ENCODE data around the gene EIF2AK2. TPM values are rescaled to one million over a fixed set of nuclear protein-coding genes. Genes with fewer than 3 reads are reported as not detected.
"Not testable (repeated sequence)": the region's sequence is repeated elsewhere in the genome, so short reads cannot be mapped to it uniquely, and the experiment has no call there.

EIF2AK2 gene
- total and polyA plus RNA-seq, 4 donors, result 30.5 to 62.6 (median 33.7) TPM

- H3K36me3 ChIP-seq (ENCODE audit: control insufficient read depth, insufficient read depth, low read length), result not testable (repeated sequence)
- WGBS (ENCODE audit: insufficient coverage), result 77% methylated on average over 9 of the region's 20 CpGs
These were observed 39.1 kb upstream of the EIF2AK2 start for GRCh38 chr2:37195862-37196319.

GRCh38 chr2:37192551-37192950 is 35.8 kb upstream of the EIF2AK2 start:
- Histone ChIP-seq H3K27ac (ENCODE audit: low read depth, low read length) (no peak overlapping the region), H3K36me3 (ENCODE audit: control insufficient read depth, insufficient read depth, low read length) (no peaks in the 10 kb centered on the region), H3K27me3 (ENCODE audit: control insufficient read depth, insufficient read depth, low read length) (no peaks in the 10 kb centered on the region), H3K4me3 (ENCODE audit: low read depth, low read length) (no peak overlapping the region), H3K4me1 (ENCODE audit: control insufficient read depth, insufficient read depth, low read length) (peaks cover 14% of the 10 kb centered on the region), H3K9me3 (ENCODE audit: control insufficient read depth, insufficient read depth, low read length) (no peaks in the 10 kb centered on the region)
- DNase-seq (ENCODE audit: low read depth in 4 of 6, low spot score in 6 of 6), result no peak
- no CpG with 5 or more reads among the region's 1 CpG for WGBS (ENCODE audit: insufficient coverage)

More at GRCh38 chr2:37195862-37196319, 39.1 kb upstream of the EIF2AK2 start:
- DNase-seq (ENCODE audit: low read depth in 4 of 6, low spot score in 6 of 6); H3K27me3 ChIP-seq (ENCODE audit: control insufficient read depth, insufficient read depth, low read length); H3K9me3 ChIP-seq (ENCODE audit: control insufficient read depth, insufficient read depth, low read length): not testable (repeated sequence)
- peak overlapping the region; percentile 83 for H3K27ac ChIP-seq (ENCODE audit: low read depth, low read length)
- peaks cover 19% of the 10 kb centered on the region for H3K4me1 ChIP-seq (ENCODE audit: control insufficient read depth, insufficient read depth, low read length)
- H3K4me3 ChIP-seq (ENCODE audit: low read depth, low read length), result peak overlapping the region; percentile 80

GRCh38 chr2:37191747-37192146 is 35.0 kb upstream of the EIF2AK2 start:
- no peak for DNase-seq (ENCODE audit: low read depth in 4 of 6, low spot score in 6 of 6)
- Histone ChIP-seq H3K9me3 (ENCODE audit: control insufficient read depth, insufficient read depth, low read length) (no peaks in the 10 kb centered on the region), H3K4me3 (ENCODE audit: low read depth, low read length) (no peak overlapping the region), H3K27me3 (ENCODE audit: control insufficient read depth, insufficient read depth, low read length) (no peaks in the 10 kb centered on the region), H3K36me3 (ENCODE audit: control insufficient read depth, insufficient read depth, low read length) (no peaks in the 10 kb centered on the region), H3K27ac (ENCODE audit: low read depth, low read length) (no peak overlapping the region), H3K4me1 (ENCODE audit: control insufficient read depth, insufficient read depth, low read length) (peaks cover 6% of the 10 kb centered on the region)
- WGBS (ENCODE audit: insufficient coverage), result 79% methylated on average over 5 of the region's 6 CpGs

GRCh38 chr2:37191253-37191652 is 34.5 kb upstream of the EIF2AK2 start:
- 61% methylated on average over 4 of the region's 4 CpGs for WGBS (ENCODE audit: insufficient coverage)
- Histone ChIP-seq H3K9me3 (ENCODE audit: control insufficient read depth, insufficient read depth, low read length) (no peaks in the 10 kb centered on the region), H3K27me3 (ENCODE audit: control insufficient read depth, insufficient read depth, low read length) (no peaks in the 10 kb centered on the region), H3K4me3 (ENCODE audit: low read depth, low read length) (no peak overlapping the region), H3K4me1 (ENCODE audit: control insufficient read depth, insufficient read depth, low read length) (peaks cover 5% of the 10 kb centered on the region), H3K36me3 (ENCODE audit: control insufficient read depth, insufficient read depth, low read length) (no peaks in the 10 kb centered on the region), H3K27ac (ENCODE audit: low read depth, low read length) (no peak overlapping the region)
- no peak for DNase-seq (ENCODE audit: low read depth in 4 of 6, low spot score in 6 of 6)

- no peaks in the 10 kb centered on the region for H3K36me3 ChIP-seq (ENCODE audit: control insufficient read depth, insufficient read depth, low read length)
- H3K27ac ChIP-seq (ENCODE audit: low read depth, low read length), result no peak overlapping the region
- H3K4me1 ChIP-seq (ENCODE audit: control insufficient read depth, insufficient read depth, low read length), result no peaks in the 10 kb centered on the region
- H3K4me3 ChIP-seq (ENCODE audit: low read depth, low read length), result no peak overlapping the region
- no peaks in the 10 kb centered on the region for H3K9me3 ChIP-seq (ENCODE audit: control insufficient read depth, insufficient read depth, low read length)
- H3K27me3 ChIP-seq (ENCODE audit: control insufficient read depth, insufficient read depth, low read length), result no peaks in the 10 kb centered on the region
- no peak for DNase-seq (ENCODE audit: low read depth in 4 of 6, low spot score in 6 of 6)
- WGBS (ENCODE audit: insufficient coverage), result 93% methylated on average over 3 of the region's 4 CpGs
These were observed 33.5 kb upstream of the EIF2AK2 start for GRCh38 chr2:37190290-37190689.

GRCh38 chr2:37189452-37190153 is 32.8 kb upstream of the EIF2AK2 start:
- H3K27ac ChIP-seq (ENCODE audit: low read depth, low read length), result no peak overlapping the region
- H3K9me3 ChIP-seq (ENCODE audit: control insufficient read depth, insufficient read depth, low read length), result no peaks in the 10 kb centered on the region
- H3K27me3 ChIP-seq (ENCODE audit: control insufficient read depth, insufficient read depth, low read length), result no peaks in the 10 kb centered on the region
- no peak for DNase-seq (ENCODE audit: low read depth in 4 of 6, low spot score in 6 of 6)
- H3K4me3 ChIP-seq (ENCODE audit: low read depth, low read length), result no peak overlapping the region
- no peaks in the 10 kb centered on the region for H3K4me1 ChIP-seq (ENCODE audit: control insufficient read depth, insufficient read depth, low read length)
- no peaks in the 10 kb centered on the region for H3K36me3 ChIP-seq (ENCODE audit: control insufficient read depth, insufficient read depth, low read length)
- 90% methylated on average over 4 of the region's 6 CpGs for WGBS (ENCODE audit: insufficient coverage)

- Histone ChIP-seq H3K4me1 (ENCODE audit: control insufficient read depth, insufficient read depth, low read length) (no peaks in the 10 kb centered on the region), H3K27me3 (ENCODE audit: control insufficient read depth, insufficient read depth, low read length) (no peaks in the 10 kb centered on the region), H3K27ac (ENCODE audit: low read depth, low read length) (no peak within 1 kb of the TSS), H3K4me3 (ENCODE audit: low read depth, low read length) (no peak within 1 kb of the TSS), H3K36me3 (ENCODE audit: control insufficient read depth, insufficient read depth, low read length) (no peaks in the 10 kb centered on the region), H3K9me3 (ENCODE audit: control insufficient read depth, insufficient read depth, low read length) (no peaks in the 10 kb centered on the region)
- no CpG with 5 or more reads among the region's 2 CpGs for WGBS (ENCODE audit: insufficient coverage)
- no peak for DNase-seq (ENCODE audit: low read depth in 4 of 6, low spot score in 6 of 6)
These were observed 31.8 kb upstream of the EIF2AK2 start, which contains the start of gene SULT6B1 for GRCh38 chr2:37188570-37188969. TSS of gene SULT6B1 (minus strand) at chr2:37188670. CDS start at chr2:37188640, 30 bp downstream.

- DNase-seq (ENCODE audit: low read depth in 4 of 6, low spot score in 6 of 6), result no peak
- Histone ChIP-seq H3K27ac (ENCODE audit: low read depth, low read length) (no peak overlapping the region), H3K4me1 (ENCODE audit: control insufficient read depth, insufficient read depth, low read length) (no peaks in the 10 kb centered on the region), H3K36me3 (ENCODE audit: control insufficient read depth, insufficient read depth, low read length) (no peaks in the 10 kb centered on the region), H3K27me3 (ENCODE audit: control insufficient read depth, insufficient read depth, low read length) (no peaks in the 10 kb centered on the region), H3K4me3 (ENCODE audit: low read depth, low read length) (no peak overlapping the region), H3K9me3 (ENCODE audit: control insufficient read depth, insufficient read depth, low read length) (no peaks in the 10 kb centered on the region)
- 68% methylated on average over 10 of the region's 17 CpGs for WGBS (ENCODE audit: insufficient coverage)
These were observed 25.2 kb upstream of the EIF2AK2 start for GRCh38 chr2:37181726-37182684.

- WGBS (ENCODE audit: insufficient coverage), result 86% methylated on average over 2 of the region's 5 CpGs
- H3K27ac ChIP-seq (ENCODE audit: low read depth, low read length), result no peak overlapping the region
- no peaks in the 10 kb centered on the region for H3K4me1 ChIP-seq (ENCODE audit: control insufficient read depth, insufficient read depth, low read length)
- H3K9me3 ChIP-seq (ENCODE audit: control insufficient read depth, insufficient read depth, low read length), result no peaks in the 10 kb centered on the region
- no peak overlapping the region for H3K4me3 ChIP-seq (ENCODE audit: low read depth, low read length)
- H3K27me3 ChIP-seq (ENCODE audit: control insufficient read depth, insufficient read depth, low read length), result no peaks in the 10 kb centered on the region
- DNase-seq (ENCODE audit: low read depth in 4 of 6, low spot score in 6 of 6), result no peak
- H3K36me3 ChIP-seq (ENCODE audit: control insufficient read depth, insufficient read depth, low read length), result no peaks in the 10 kb centered on the region
These were observed 23.9 kb upstream of the EIF2AK2 start for GRCh38 chr2:37180640-37181039.
